Lower lobe of right lung (tissue), 2 donors: Measurements from ENCODE around the gene AOC2. TPM values are rescaled to one million over a fixed set of nuclear protein-coding genes. Genes with fewer than 3 reads are reported as not detected.

Source experiments
- ATAC-seq, 2 donors: fragments of 200-7000 bp; cut with Tn5 transposase; one replicate each; pipeline ENCODE4 v1.9.1; 2020 to 2022; ENCODE audit warnings: mild to moderate bottlenecking in 2 of 2, moderate library complexity in 2 of 2
- DNase-seq: peaks from one replicate; pipeline ENCODE4 v3.0.0-alpha.2; 2020
- H3K27ac ChIP-seq: fragments of 200-600 bp; one replicate; pipeline ENCODE4 v1.8.0; 2022
- H3K27me3 ChIP-seq: fragments of 200-600 bp; one replicate; pipeline ENCODE4 v1.8.0; 2022; ENCODE audit warnings: low read depth
- H3K36me3 ChIP-seq: fragments of 200-600 bp; one replicate; pipeline ENCODE4 v1.8.0; 2022; ENCODE audit warnings: mild to moderate bottlenecking
- H3K4me1 ChIP-seq: fragments of 200-600 bp; one replicate; pipeline ENCODE4 v1.8.0; 2022
- H3K4me3 ChIP-seq: fragments of 200-600 bp; one replicate; pipeline ENCODE4 v1.8.0; 2022; ENCODE audit warnings: mild to moderate bottlenecking
- H3K9me3 ChIP-seq: fragments of 200-600 bp; one replicate; pipeline ENCODE4 v1.8.0; 2022
- CTCF ChIP-seq: fragments of 200-600 bp; IDR thresholded peaks from one replicate; pipeline ENCODE4 v1.8.0; 2022; ENCODE audit warnings: antibody characterized with exemption, mild to moderate bottlenecking
- intact Hi-C: fragments of 100-400 bp; cut with DNase I; formaldehyde crosslinking; loops from one replicate; pipeline ENCODE4 v1.11.0; 2022
- total RNA-seq: library from RNA; stranded (reverse); fragmentation: NEBNext Ultra II Directional; extraction: Animal tissue kit (Norgen Biotek cat#: 25700); gene quantifications from one replicate; pipeline ENCODE4 v1.2.1, GENCODE V29; 2021
- donor health status: DM: no; HTN: yes; CAD: no; lungs with severe emphysema.

The AOC2 gene
- total RNA-seq, 1 donor from 2014 or later: 2.1 TPM

GRCh38 chr17:42886283-42887176, 42.1 kb downstream of the AOC2 start:
- Histone ChIP-seq H3K4me3 (no peak overlapping the region), H3K27me3 (no peaks in the 10 kb centered on the region), H3K36me3 (no peaks in the 10 kb centered on the region), H3K9me3 (no peaks in the 10 kb centered on the region), H3K27ac (no peak overlapping the region), H3K4me1 (peaks cover 25% of the 10 kb centered on the region)
- ATAC-seq (peak; percentile 37 to 55), DNase-seq (no peak)
- TF ChIP-seq CTCF: no peak
- intact Hi-C loops: no loop called here

GRCh38 chr17:42889809-42890208, 45.4 kb downstream of the AOC2 start:
- ATAC-seq: no peak
- H3K27me3 ChIP-seq: no peaks in the 10 kb centered on the region

GRCh38 chr17:42891539-42892152, 47.3 kb downstream of the AOC2 start:
- ATAC-seq: peak; percentile 30 to 45
- peaks cover 60% of the 10 kb centered on the region for H3K4me1 ChIP-seq
- peak overlapping the region; percentile 76 for H3K27ac ChIP-seq
- no peaks in the 10 kb centered on the region for H3K27me3 ChIP-seq
- intact Hi-C loops: no loop called here
- DNase-seq: no peak
- no peaks in the 10 kb centered on the region for H3K36me3 ChIP-seq
- H3K9me3 ChIP-seq: no peaks in the 10 kb centered on the region
- no peak overlapping the region for H3K4me3 ChIP-seq
- TF ChIP-seq CTCF: no peak

More at GRCh38 chr17:42889809-42890208, 45.4 kb downstream of the AOC2 start:
- Histone ChIP-seq H3K36me3 (no peaks in the 10 kb centered on the region), H3K4me1 (peaks cover 58% of the 10 kb centered on the region), H3K27ac (no peak overlapping the region), H3K4me3 (no peak overlapping the region), H3K9me3 (no peaks in the 10 kb centered on the region)
- intact Hi-C loops: no loop called here
- no peak for TF ChIP-seq CTCF
- DNase-seq: no peak

GRCh38 chr17:42893359-42893758, 49.0 kb downstream of the AOC2 start:
- peak overlapping the region; percentile 58 for H3K27ac ChIP-seq
- ATAC-seq (peak in 1 of 2 donors; percentile 24), DNase-seq (no peak)
- no peak overlapping the region for H3K4me3 ChIP-seq
- peaks cover 52% of the 10 kb centered on the region for H3K4me1 ChIP-seq
- intact Hi-C loops: no loop called here
- no peaks in the 10 kb centered on the region for H3K9me3 ChIP-seq
- H3K27me3 ChIP-seq: no peaks in the 10 kb centered on the region
- TF ChIP-seq CTCF: no peak
- no peaks in the 10 kb centered on the region for H3K36me3 ChIP-seq

- no peak for DNase-seq
- peak overlapping the region; percentile 58 for H3K27ac ChIP-seq
- peak in 1 of 2 donors; percentile 50 for ATAC-seq
- H3K27me3 ChIP-seq: no peaks in the 10 kb centered on the region
- H3K9me3 ChIP-seq: no peaks in the 10 kb centered on the region
- intact Hi-C loops: no loop called here
- TF ChIP-seq CTCF: no peak
- H3K36me3 ChIP-seq: no peaks in the 10 kb centered on the region
- H3K4me1 ChIP-seq: peaks cover 52% of the 10 kb centered on the region
- H3K4me3 ChIP-seq: no peak overlapping the region
Measured at GRCh38 chr17:42894283-42895184, 50.2 kb downstream of the AOC2 start.
